ENCODE data around the gene RAD51B. TPM values are rescaled to one million over a fixed set of nuclear protein-coding genes. Genes with fewer than 3 reads are reported as not detected.

Gene RAD51B
- total RNA-seq, 1 donor from 2014 or later, result 16.7 TPM

- Mint-ChIP-seq H3K4me3 (no peak overlapping the region), H3K9me3 (no peaks in the 10 kb centered on the region), H3K27ac (ENCODE audit: unreplicated experiment) (no peak overlapping the region), H3K36me3 (ENCODE audit: low read depth) (no peaks in the 10 kb centered on the region), H3K4me1 (no peaks in the 10 kb centered on the region), H3K27me3 (ENCODE audit: low read depth) (no peaks in the 10 kb centered on the region)
- DNase-seq (ENCODE audit: low read depth, low spot score), result no peak
- TF ChIP-seq, protein P1, sequence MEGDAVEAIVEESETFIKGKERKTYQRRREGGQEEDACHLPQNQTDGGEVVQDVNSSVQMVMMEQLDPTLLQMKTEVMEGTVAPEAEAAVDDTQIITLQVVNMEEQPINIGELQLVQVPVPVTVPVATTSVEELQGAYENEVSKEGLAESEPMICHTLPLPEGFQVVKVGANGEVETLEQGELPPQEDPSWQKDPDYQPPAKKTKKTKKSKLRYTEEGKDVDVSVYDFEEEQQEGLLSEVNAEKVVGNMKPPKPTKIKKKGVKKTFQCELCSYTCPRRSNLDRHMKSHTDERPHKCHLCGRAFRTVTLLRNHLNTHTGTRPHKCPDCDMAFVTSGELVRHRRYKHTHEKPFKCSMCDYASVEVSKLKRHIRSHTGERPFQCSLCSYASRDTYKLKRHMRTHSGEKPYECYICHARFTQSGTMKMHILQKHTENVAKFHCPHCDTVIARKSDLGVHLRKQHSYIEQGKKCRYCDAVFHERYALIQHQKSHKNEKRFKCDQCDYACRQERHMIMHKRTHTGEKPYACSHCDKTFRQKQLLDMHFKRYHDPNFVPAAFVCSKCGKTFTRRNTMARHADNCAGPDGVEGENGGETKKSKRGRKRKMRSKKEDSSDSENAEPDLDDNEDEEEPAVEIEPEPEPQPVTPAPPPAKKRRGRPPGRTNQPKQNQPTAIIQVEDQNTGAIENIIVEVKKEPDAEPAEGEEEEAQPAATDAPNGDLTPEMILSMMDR (conservative IDR thresholded peaks at IDR 0.05), result no peak
Measured at GRCh38 chr14:68167383-68168087, 348.0 kb downstream of the RAD51B start.

GRCh38 chr14:68168460-68169109 lies 349.0 kb downstream of the RAD51B start:
- H3K4me3 Mint-ChIP-seq, result no peak overlapping the region
- no peaks in the 10 kb centered on the region for H3K4me1 Mint-ChIP-seq

DNA sequence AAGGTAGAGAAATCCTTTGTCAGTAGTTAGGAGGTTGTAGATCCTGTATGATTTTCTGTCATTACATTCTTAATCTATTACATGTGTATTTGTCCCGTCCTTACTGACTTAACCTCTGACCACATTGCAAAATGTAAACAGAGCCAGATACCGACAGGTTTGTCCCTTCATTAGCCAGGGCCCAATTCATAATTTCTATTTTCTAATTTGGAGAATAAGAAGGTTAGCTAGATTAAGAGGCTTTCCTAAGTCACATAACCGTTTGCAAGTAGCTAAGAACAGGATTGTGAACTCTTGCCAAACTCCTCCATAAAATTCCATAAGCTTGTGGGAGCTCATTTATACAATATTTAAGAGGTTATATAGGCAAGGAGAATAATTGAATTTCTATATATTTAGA lies 352.6 kb downstream of the RAD51B start:
- TF ChIP-seq, protein P1 (conservative IDR thresholded peaks at IDR 0.05), result no peak
- DNase-seq (ENCODE audit: low read depth, low spot score), result no peak
- Mint-ChIP-seq H3K36me3 (ENCODE audit: low read depth) (no peaks in the 10 kb centered on the region), H3K27me3 (ENCODE audit: low read depth) (no peaks in the 10 kb centered on the region), H3K9me3 (no peaks in the 10 kb centered on the region), H3K4me1 (no peaks in the 10 kb centered on the region), H3K4me3 (no peak overlapping the region), H3K27ac (ENCODE audit: unreplicated experiment) (no peak overlapping the region)

More at GRCh38 chr14:68168460-68169109, 349.0 kb downstream of the RAD51B start:
- Mint-ChIP-seq H3K27me3 (ENCODE audit: low read depth) (no peaks in the 10 kb centered on the region), H3K9me3 (no peaks in the 10 kb centered on the region), H3K27ac (ENCODE audit: unreplicated experiment) (peak overlapping the region; percentile 5), H3K36me3 (ENCODE audit: low read depth) (no peaks in the 10 kb centered on the region)
- TF ChIP-seq, protein P1 (conservative IDR thresholded peaks at IDR 0.05), result no peak
- DNase-seq (ENCODE audit: low read depth, low spot score), result no peak

DNA sequence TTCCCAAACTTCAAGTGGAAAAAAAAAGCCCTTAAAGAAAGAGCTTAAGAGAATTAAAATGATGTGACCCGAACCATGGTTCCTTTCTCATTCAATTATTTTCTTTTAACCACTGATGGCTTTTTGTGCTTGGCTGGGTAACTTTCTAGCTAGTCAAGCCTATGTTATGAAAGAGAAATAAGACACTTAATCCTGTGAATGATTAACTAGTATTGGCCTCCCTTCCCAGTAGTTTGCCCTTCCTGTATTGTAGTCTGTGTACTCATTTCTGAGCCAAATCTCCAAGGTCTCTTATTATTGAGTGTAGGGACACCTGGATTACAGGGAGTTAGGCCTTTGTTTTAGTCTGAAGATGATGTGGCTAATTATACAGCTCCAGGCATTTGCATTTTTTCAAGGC lies 353.0 kb downstream of the RAD51B start:
- Mint-ChIP-seq H3K9me3 (no peaks in the 10 kb centered on the region), H3K4me3 (no peak overlapping the region), H3K27me3 (ENCODE audit: low read depth) (no peaks in the 10 kb centered on the region), H3K4me1 (no peaks in the 10 kb centered on the region), H3K27ac (ENCODE audit: unreplicated experiment) (no peak overlapping the region), H3K36me3 (ENCODE audit: low read depth) (no peaks in the 10 kb centered on the region)
- DNase-seq (ENCODE audit: low read depth, low spot score), result no peak
- TF ChIP-seq, protein P1 (conservative IDR thresholded peaks at IDR 0.05), result no peak

GRCh38 chr14:68173227-68173972 lies 353.8 kb downstream of the RAD51B start:
- Mint-ChIP-seq H3K27ac (ENCODE audit: unreplicated experiment) (no peak overlapping the region), H3K4me1 (no peaks in the 10 kb centered on the region), H3K4me3 (no peak overlapping the region), H3K27me3 (ENCODE audit: low read depth) (no peaks in the 10 kb centered on the region), H3K36me3 (ENCODE audit: low read depth) (no peaks in the 10 kb centered on the region), H3K9me3 (no peaks in the 10 kb centered on the region)
- TF ChIP-seq, protein P1 (conservative IDR thresholded peaks at IDR 0.05), result no peak
- DNase-seq (ENCODE audit: low read depth, low spot score), result no peak
